NCI-H748 (cell line): ENCODE data around the gene RAB26.

Source experiments
- DNase-seq: peaks from one replicate; lab custom pipeline; 2025; ENCODE audit not compliant: unreplicated experiment; lab: John Stamatoyannopoulos, UW

The RAB26 gene

GRCh38 chr16:2159175-2159838, 10.9 kb downstream of the RAB26 start:
- no peak for DNase-seq

- DNase-seq: no peak
These were observed 12.6 kb downstream of the RAB26 start for GRCh38 chr16:2160915-2161551.

GRCh38 chr16:2161911-2162310, 13.5 kb downstream of the RAB26 start:
- no peak for DNase-seq

GRCh38 chr16:2162676-2163118, 14.3 kb downstream of the RAB26 start:
- no peak for DNase-seq

DNA sequence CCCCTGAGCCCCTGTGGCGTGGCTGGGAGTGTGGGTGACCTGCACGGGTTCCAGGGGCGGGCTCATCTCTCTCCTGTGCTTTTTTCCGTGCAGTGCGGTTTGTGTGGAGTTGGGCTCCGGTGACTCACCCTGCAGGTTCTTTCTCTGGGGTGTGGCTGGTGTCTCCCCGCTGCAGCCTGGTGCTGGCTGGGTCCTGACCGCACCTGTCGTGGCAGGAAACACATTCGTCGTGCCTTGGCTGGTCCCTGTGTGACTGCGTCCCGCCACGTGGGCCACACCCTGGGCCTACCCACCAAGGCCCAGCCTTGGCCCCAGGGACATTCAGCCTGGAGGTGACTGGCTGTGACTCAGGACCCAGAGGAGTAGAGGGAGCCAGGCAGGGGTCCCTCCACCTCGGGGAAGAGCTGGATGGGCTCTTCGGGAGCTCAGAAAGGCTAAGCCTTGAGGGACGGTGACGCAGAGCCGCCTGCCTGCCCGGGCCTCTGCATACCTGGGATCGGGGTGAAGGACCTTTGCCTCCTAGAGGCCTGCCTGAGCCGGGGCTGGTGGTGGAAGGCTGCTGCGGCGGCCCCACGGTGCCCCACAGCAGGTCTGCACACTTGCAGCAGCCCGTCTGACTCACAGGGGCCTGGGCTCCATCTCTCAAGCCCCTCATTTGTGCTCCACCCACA, 14.9 kb downstream of the RAB26 start:
- DNase-seq: no peak

GRCh38 chr16:2165861-2166260, 17.4 kb downstream of the RAB26 start:
- DNase-seq: no peak

- DNase-seq: no peak
These were observed 18.0 kb downstream of the RAB26 start for GRCh38 chr16:2166263-2167067.

GRCh38 chr16:2167068-2167638, 18.7 kb downstream of the RAB26 start:
- no peak for DNase-seq

DNA sequence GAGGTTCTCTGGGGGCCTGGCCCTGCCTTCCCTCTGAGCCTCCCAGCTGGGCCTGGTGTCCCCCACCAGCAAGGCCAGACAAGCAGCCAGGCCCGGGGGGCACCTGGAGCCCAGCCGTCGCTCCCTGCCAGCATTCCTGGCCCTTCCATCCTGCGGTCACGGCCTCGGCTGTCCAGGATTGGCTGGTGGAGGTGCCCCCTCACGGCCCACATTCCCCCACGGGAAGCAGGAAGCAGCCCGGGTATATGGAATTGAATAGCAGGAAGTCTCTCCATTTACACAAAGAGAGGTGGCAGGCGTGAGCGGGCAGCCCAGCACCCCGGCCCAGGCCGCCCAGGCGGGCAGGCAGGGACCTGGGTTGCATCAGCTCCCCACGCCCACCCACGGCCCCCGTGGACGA, 21.7 kb downstream of the RAB26 start:
- DNase-seq: no peak

GRCh38 chr16:2170587-2171435, 22.4 kb downstream of the RAB26 start:
- DNase-seq: no peak

DNA sequence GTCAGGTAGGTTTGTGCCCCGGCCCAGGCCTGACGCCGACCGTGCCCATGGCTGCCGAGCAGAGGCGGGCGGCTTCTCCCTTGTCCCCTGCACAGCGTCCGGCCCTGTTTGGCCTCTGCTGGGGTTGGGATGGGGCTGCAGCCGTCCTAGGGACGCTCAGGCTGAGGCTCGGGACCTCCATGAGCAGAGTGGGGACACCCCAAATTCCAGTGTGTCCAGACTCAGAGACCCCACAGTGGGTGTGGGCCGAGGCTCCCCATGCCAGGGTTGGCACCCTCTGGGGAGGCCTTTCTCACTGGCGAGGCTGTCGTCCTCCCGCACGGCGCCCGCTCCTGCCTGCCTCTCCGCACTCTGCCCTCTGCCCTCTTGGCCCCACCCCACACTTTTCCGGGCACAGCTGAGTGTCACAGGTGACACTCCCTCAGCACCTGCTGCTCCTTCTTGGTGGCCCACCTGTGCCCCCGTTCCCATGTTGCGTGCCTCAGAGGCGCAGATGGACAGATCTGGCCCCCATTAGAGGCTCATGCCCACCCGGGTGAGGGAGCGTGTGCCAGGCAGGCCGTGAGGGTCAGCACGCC, 23.3 kb downstream of the RAB26 start:
- DNase-seq: no peak

- DNase-seq: no peak
These were observed 24.4 kb downstream of the RAB26 start for GRCh38 chr16:2172688-2173335.

DNA sequence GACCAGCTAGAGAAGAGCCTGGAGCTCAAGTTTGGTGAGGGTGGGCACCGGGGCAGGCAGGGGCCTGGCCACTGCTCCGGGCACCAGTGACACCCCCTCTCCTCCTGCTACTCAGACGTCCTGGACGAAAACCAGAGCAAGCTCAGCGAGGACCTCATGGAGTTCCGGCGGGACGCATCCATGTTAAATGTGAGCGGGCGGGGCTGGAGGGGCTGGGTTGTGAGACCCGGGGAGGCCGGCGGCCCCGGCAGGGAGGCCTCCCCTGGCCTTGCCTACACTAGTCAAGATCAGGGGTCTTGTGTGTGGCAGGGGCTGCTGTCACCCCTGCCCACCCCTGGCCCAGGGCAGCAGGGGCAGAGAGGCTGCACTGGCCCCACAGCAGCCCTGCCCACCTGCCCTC, 24.9 kb downstream of the RAB26 start:
- DNase-seq: no peak

- no peak for DNase-seq
These were observed 25.5 kb downstream of the RAB26 start for GRCh38 chr16:2173916-2174315.

DNA sequence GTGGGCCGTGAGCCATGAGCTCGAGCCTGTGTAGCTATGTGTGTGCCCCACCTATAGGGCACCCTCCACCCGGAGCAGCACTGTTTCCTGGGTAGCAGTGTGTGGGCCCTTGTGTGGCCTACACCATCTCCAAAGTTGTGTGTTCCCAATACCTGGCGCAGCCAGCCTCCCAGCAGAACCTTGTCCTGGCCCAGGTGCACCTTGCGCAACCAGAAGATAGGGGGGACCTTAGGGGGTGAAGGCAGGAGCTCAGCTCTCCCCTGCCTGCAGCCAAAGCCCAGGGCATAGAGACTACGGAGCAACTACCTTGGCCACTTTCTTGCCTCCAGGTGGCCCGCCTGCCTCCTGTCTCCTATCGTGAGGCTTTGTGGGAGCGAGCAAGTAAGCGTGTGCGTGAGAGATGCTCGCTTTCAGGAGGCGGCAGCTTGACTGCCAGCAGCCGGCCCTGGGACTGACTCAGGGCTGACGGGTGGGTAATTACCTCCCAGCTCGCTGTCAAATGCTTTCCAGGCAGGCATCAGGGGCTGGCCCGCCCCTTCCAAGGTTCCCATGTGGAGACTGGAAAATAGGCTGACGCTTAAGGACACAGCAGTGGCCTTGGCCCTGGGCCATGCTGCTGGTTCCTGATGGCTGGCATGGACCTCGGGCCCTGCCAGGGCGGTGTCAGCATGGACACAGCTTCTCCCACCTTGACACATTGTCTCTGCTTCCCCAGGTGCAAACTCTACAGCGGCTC, 26.1 kb downstream of the RAB26 start:
- DNase-seq: no peak

DNA sequence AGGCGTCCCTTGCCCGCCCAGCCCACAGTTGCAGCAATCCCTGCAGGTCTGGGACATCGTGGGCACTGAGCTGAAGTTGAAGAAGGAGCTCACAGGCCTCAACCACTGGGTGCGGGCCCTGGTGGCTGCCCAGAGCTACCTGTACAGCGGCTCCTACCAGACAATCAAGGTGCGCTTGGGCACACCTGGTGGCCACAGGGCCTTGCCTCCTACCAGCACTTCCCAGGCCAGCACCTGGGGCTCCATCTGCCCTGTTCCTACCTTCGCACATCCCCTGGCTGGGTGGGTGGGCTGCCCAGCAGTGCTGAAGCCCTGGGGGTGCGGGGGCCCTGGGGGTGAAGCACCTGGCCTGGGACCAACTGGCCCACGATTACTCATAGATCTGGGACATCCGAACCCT, 27.0 kb downstream of the RAB26 start:
- DNase-seq: no peak

DNA sequence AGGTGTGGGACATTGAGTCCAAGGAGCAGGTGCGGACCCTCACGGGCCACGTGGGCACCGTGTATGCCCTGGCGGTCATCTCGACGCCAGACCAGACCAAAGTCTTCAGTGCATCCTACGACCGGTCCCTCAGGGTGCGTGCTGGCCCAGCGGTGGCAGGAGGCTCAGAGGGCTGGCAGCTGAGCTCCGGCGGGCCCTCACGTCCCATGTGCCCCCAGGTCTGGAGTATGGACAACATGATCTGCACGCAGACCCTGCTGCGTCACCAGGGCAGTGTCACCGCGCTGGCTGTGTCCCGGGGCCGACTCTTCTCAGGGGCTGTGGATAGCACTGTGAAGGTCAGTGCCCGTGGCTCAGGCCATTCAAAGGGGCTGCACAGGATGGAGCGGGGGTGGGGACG, 27.6 kb downstream of the RAB26 start:
- DNase-seq: no peak

DNA sequence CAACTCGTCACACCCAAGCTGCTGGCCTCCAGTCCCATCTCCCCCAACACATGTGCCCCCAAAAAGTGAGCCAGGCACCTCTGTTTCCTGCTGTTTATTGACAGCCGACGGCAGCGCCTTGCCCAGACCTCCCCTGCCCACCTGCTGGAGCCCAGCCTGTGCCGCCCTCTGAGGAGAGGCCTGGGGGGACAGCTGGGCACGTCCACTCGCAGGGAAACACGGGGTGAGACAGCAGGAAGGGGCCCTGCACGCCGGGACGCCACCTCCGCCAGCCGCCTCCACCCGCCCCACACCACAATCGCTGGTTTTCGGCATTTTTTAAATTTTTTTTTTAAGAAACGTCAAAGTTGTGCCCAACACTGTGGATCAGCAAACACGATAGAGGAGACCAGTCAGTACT, 28.7 kb downstream of the RAB26 start:
- DNase-seq: no peak

DNA sequence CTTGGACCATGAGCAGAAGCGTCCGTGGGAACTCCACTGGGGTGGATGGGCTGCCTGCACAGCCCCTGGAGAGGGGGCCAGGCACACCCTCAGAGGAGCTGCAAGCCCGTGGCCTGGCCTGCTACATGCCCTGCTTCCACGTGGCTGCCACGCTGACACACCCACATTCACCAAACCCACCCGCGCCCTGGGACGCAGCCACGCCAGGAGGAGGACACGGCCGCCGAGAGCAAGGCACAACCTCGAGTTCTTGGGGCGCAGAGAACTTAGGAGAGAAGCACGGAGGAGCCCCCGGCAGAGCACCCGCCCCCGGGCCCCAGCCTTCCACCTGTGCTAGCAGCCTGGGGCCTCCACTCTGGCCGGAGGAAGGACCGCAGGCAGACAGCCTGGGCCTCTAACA, 29.1 kb downstream of the RAB26 start:
- no peak for DNase-seq
